HepG2 (cell line): ENCODE data around the gene FBXW12. TPM values are rescaled to one million over a fixed set of nuclear protein-coding genes. Genes with fewer than 3 reads are reported as not detected.

ENCODE experiments used
- ATAC-seq: fragments of 200-7000 bp; cut with Tn5 transposase; 3 replicates; pipeline ENCODE4 v1.9.1; 2020; ENCODE audit warnings: mild to moderate bottlenecking, moderate library complexity
- BruUV-seq: library from RNA; stranded (reverse); fragments of 400-500 nt; replicated peaks from 2 replicates; lab custom pipeline; 2021; lab: Mats Ljungman, UMichigan
- CTCF ChIA-PET: fragments of 300-600 bp; formaldehyde crosslinking; extraction: SDS; loops from one replicate; lab custom pipeline; 2021; ENCODE audit warnings: low total read pairs, inconsistent platforms, low intra/inter-chr PET ratio; lab: Yijun Ruan, JAX
- POLR2A ChIA-PET: fragments of 350-600 bp; sonication (Branson Sonifier 250); formaldehyde crosslinking; loops from one replicate; lab custom pipeline; 2020; ENCODE audit warnings: antibody characterized with exemption, inconsistent platforms; lab: Yijun Ruan, JAX
- DNase-seq: peaks from one replicate; pipeline ENCODE4 v3.0.0-alpha.2; 2015; ENCODE audit warnings: low spot score
- FAIRE-seq: peaks from 3 replicates; lab custom pipeline; 2011; peaks lifted over from hg19 to GRCh38; lab: Jason Lieb, UNC
- H2AFZ ChIP-seq: one replicate; pipeline ENCODE4 v1.6.1; 2011; ENCODE audit warnings: low read length, inconsistent platforms
- H3K27ac ChIP-seq: fragments of 300-600 bp; 3 replicates; pipeline ENCODE4 v1.8.0; 2011; ENCODE audit warnings: mixed run types, mild to moderate bottlenecking, mixed read lengths, low read length, inconsistent platforms; ENCODE audit not compliant: insufficient read depth; ENCODE audit errors: extremely low read length
- H3K27me3 ChIP-seq, 2 experiments: fragments of 200-600 bp in 1 of 2; 2 replicates in 1 of 2; 3 replicates in 1 of 2; pipeline versions ENCODE4 v1.6.0 to v1.8.0; 2011; ENCODE audit warnings: low read length in 2 of 2, mild to moderate bottlenecking in 2 of 2, moderate library complexity in 2 of 2, inconsistent platforms in 1 of 2; ENCODE audit not compliant: insufficient read depth in 2 of 2, control insufficient read depth in 1 of 2
- H3K36me3 ChIP-seq, 2 experiments: fragments of 200-600 bp in 1 of 2; replicated peaks in 1 of 2; 2 replicates in 1 of 2; 3 replicates in 1 of 2; pipeline versions ENCODE4 v1.5.1 to v1.8.0; 2011; ENCODE audit warnings: low read length in 2 of 2, inconsistent platforms in 1 of 2; ENCODE audit not compliant: insufficient read depth in 2 of 2, control insufficient read depth in 1 of 2
- H3K4me1 ChIP-seq: 2 replicates; pipeline ENCODE4 v1.5.1; 2012; ENCODE audit warnings: low read length, inconsistent platforms; ENCODE audit not compliant: insufficient read depth
- H3K4me2 ChIP-seq: 2 replicates; pipeline ENCODE4 v1.6.0; 2011; ENCODE audit warnings: low read depth, low read length, inconsistent platforms
- H3K4me3 ChIP-seq, 3 experiments: fragments of 200-600 bp in 1 of 3; sonication (generic), shearing (Covaris generic) in 1 of 3; replicated peaks in 1 of 3; 2 replicates each; pipeline ENCODE4 v1.5.1; 2011 to 2016; ENCODE audit warnings: low read length in 3 of 3, inconsistent platforms in 2 of 3, low read depth in 2 of 3, mild to moderate bottlenecking in 2 of 3, control low read depth in 1 of 3, mixed read lengths in 1 of 3; ENCODE audit not compliant: insufficient read depth in 1 of 3
- H3K79me2 ChIP-seq: one replicate; pipeline ENCODE4 v1.6.1; 2011; ENCODE audit warnings: low read length, inconsistent platforms; ENCODE audit not compliant: insufficient read depth
- H3K9ac ChIP-seq: 2 replicates; pipeline ENCODE4 v1.6.0; 2011; ENCODE audit warnings: mild to moderate bottlenecking, low read depth, low read length, inconsistent platforms; ENCODE audit not compliant: insufficient read depth
- H3K9me3 ChIP-seq: 2 replicates; pipeline ENCODE4 v1.5.1; 2012; ENCODE audit warnings: mild to moderate bottlenecking, low read length
- H4K20me1 ChIP-seq: 2 replicates; pipeline ENCODE4 v1.6.0; 2011; ENCODE audit warnings: inconsistent platforms, mild to moderate bottlenecking, low read length, moderate library complexity; ENCODE audit not compliant: insufficient read depth
- NCOR1 ChIP-seq: fragments of 200-600 bp; sonication (generic); IDR thresholded peaks from 2 replicates; pipeline ENCODE4 v1.7.0; 2017; ENCODE audit warnings: antibody characterized with exemption, low read length, borderline replicate concordance
- POLR2A ChIP-seq, 2 experiments: IDR thresholded peaks; 2 replicates each; pipeline ENCODE4 v1.6.1; 2011; ENCODE audit warnings: low read depth in 2 of 2, low read length in 2 of 2, mild to moderate bottlenecking in 1 of 2, moderate library complexity in 1 of 2; ENCODE audit not compliant: insufficient read depth in 1 of 2
- RBFOX2 ChIP-seq: fragments of 200-400 bp; formaldehyde crosslinking; IDR thresholded peaks from 2 replicates; pipeline ENCODE4 v1.6.1; 2017; ENCODE audit warnings: low read depth, mild to moderate bottlenecking, low read length
- TBX3 ChIP-seq: fragments of 450-650 bp; IDR thresholded peaks from 2 replicates; pipeline ENCODE4 v1.6.1; 2017; ENCODE audit warnings: antibody characterized with exemption, mild to moderate bottlenecking, inconsistent platforms, borderline replicate concordance
- ZNF687 ChIP-seq: sonication (generic); formaldehyde crosslinking; IDR thresholded peaks from 2 replicates; pipeline ENCODE4 v1.5.1; 2020; ENCODE audit warnings: mild to moderate bottlenecking, missing genetic modification reagents, moderate library complexity
- WGBS: methylation state at CpG from one replicate; pipeline ENCODE4 v1.1.6; 2017; ENCODE audit warnings: low lambda C conversion rate; 5-methylcytosine and 5-hydroxymethylcytosine counted together
- in situ Hi-C: cut with HindIII; loops from 2 replicates; pipeline ENCODE4 v1.10.0; 2017; ENCODE audit warnings: low pct_unique_long_range_greater_than_20kb; ENCODE audit not compliant: extremely low pct_ligation_motif_present
- intact Hi-C: fragments of 100-400 bp; cut with micrococcal nuclease; formaldehyde crosslinking; loops from one replicate; pipeline ENCODE4 v1.10.0; 2022; ENCODE audit not compliant: unreplicated experiment
- polyA plus RNA-seq, 8 experiments: library from polyadenylated mRNA; depleted of rRNA in 3 of 8; stranded (reverse) in 7 of 8; unstranded in 1 of 8; fragments of >200 nt; fragmentation: Illumina TruSeq in 4 of 8; extraction: Trizol in 4 of 8; gene quantifications; 2 replicates each; pipeline versions ENCODE4 v1.2.1 to v1.2.3, GENCODE V29; 2011 to 2016; ENCODE audit warnings: low read depth in 4 of 8, missing spikeins in 1 of 8, mixed read lengths in 1 of 8; ENCODE audit not compliant: insufficient read depth in 1 of 8
- total RNA-seq, 5 experiments: library from RNA; depleted of rRNA; stranded (reverse); fragments of >200 nt; fragmentation: Illumina TruSeq; extraction: Trizol; gene quantifications; 2 replicates each; pipeline ENCODE4 v1.2.3, GENCODE V29; 2016; ENCODE audit warnings: low read depth in 1 of 5

Gene FBXW12
- total and polyA plus RNA-seq, 2 of the 13 experiments (the other 11 are each of a cell fraction or from before 2014, with no cell fraction given) = not detected

- no peaks in the 10 kb centered on the region for H3K27me3 ChIP-seq
- CTCF ChIA-PET = interaction anchor here (2.0 kb wide), 1 partner anchor 13 kb away, joined by 16 read pairs; no protein-coding TSS in a partner anchor
- no peaks in the 10 kb centered on the region for H3K9me3 ChIP-seq
- no peak overlapping the region for H3K4me2 ChIP-seq
- FAIRE-seq (no peak), ATAC-seq (no peak)
- 99% methylated on average over 7 of the region's 8 CpGs for WGBS
- H3K79me2 ChIP-seq = peaks cover 63% of the 10 kb centered on the region
- no peak overlapping the region for H2AFZ ChIP-seq
- in situ Hi-C loops = no loop called here
- H3K36me3 ChIP-seq = peaks cover 54 to 79% of the 10 kb centered on the region in 2 experiments
- H3K4me1 ChIP-seq = peaks cover 58% of the 10 kb centered on the region
- no peak overlapping the region for H3K4me3 ChIP-seq
- no TSS peak for BruUV-seq
- intact Hi-C loops = no loop called here
- POLR2A ChIA-PET = interaction anchor here (1.4 to 11.1 kb wide), 5 partner anchors 8 to 22 kb away, joined by 5 to 130 read pairs (median 10); partner anchors contain the start of genes CCDC51, PLXNB1 and TMA7
- no peak overlapping the region for H3K27ac ChIP-seq
- no peak overlapping the region for H3K9ac ChIP-seq
- TF ChIP-seq POLR2A (IDR thresholded peaks at IDR 0.05; ENCODE audit: insufficient read depth in 1 of 2, low read depth in 2 of 2, low read length in 2 of 2) (0 out of 4 replicates have a peak, but pooled peaks of 1 of the 2 experiments have one; percentile 4), ZNF687 (CRISPR knock-in tag) (peak; percentile 20; the same call in 1 of the 2 replicates), NCOR1 (0 out of 2 replicates have a peak, but pooled peaks have one; percentile 12), TBX3 (no peak), RBFOX2 (peak; percentile 51; the same call in 1 of the 2 replicates)
- TF ChIP-seq, all 625 proteins: peak for 4
- H4K20me1 ChIP-seq = peaks cover 74% of the 10 kb centered on the region
- no peak for DNase-seq
Measured at GRCh38 chr3:48422681-48423080, 50.7 kb downstream of the FBXW12 start.
